GM18508 (cell line): ENCODE measurements around the gene NF1.
"Not testable (repeated sequence)": the region's sequence is repeated elsewhere in the genome, so short reads cannot be mapped to it uniquely, and the experiment has no call there.

Experiments used
- ATAC-seq: cut with Tn5 transposase; IDR thresholded peaks from one replicate; pipeline ENCODE4 v1.9.1; 2021; ENCODE audit warnings: moderate number of reproducible peaks; ENCODE audit not compliant: insufficient read depth, unreplicated experiment

The NF1 gene

GRCh38 chr17:31373150-31374093 lies 278.6 kb downstream of the NF1 start:
- ATAC-seq = no peak

- ATAC-seq = no peak
Measured at GRCh38 chr17:31374094-31374447, 279.3 kb downstream of the NF1 start.

- no peak for ATAC-seq
Measured at GRCh38 chr17:31374503-31374902, 279.7 kb downstream of the NF1 start.

- ATAC-seq = no peak
Measured at GRCh38 chr17:31378638-31379037, 283.9 kb downstream of the NF1 start.

- no peak for ATAC-seq
Measured at GRCh38 chr17:31379597-31380205, 284.9 kb downstream of the NF1 start.

GRCh38 chr17:31381165-31381668 lies 286.4 kb downstream of the NF1 start:
- ATAC-seq = no peak

- ATAC-seq = not testable (repeated sequence)
Measured at GRCh38 chr17:31382668-31383275, 288.0 kb downstream of the NF1 start.

GRCh38 chr17:31383488-31383887 lies 288.7 kb downstream of the NF1 start:
- not testable (repeated sequence) for ATAC-seq

- no peak for ATAC-seq
Measured at GRCh38 chr17:31385428-31386285, 290.9 kb downstream of the NF1 start.

GRCh38 chr17:31386542-31387075 lies 291.8 kb downstream of the NF1 start:
- ATAC-seq = no peak

GRCh38 chr17:31387438-31387837 lies 292.7 kb downstream of the NF1 start:
- ATAC-seq = no peak

- no peak for ATAC-seq
Measured at GRCh38 chr17:31388351-31388750, 293.6 kb downstream of the NF1 start.

GRCh38 chr17:31388770-31389656 lies 294.2 kb downstream of the NF1 start:
- ATAC-seq = no peak

- ATAC-seq = no peak
Measured at GRCh38 chr17:31389657-31390381, 295.0 kb downstream of the NF1 start.

GRCh38 chr17:31390426-31390747 lies 295.6 kb downstream of the NF1 start:
- ATAC-seq = no peak

- no peak for ATAC-seq
Measured at GRCh38 chr17:31390748-31391495, 296.1 kb downstream of the NF1 start.

- ATAC-seq = no peak
Measured at GRCh38 chr17:31391496-31391949, 296.7 kb downstream of the NF1 start, which contains the start of gene RAB11FIP4. Gene RAB11FIP4, plus strand, starts transcription at chr17:31391675. Its CDS starts 178 bp downstream, at chr17:31391853.
